Nephron progenitor cell (in vitro differentiated cells): ENCODE measurements around the gene AICDA.

Source experiments
- DNase-seq: peaks from one replicate; pipeline ENCODE4 v3.0.0; 2021
- H3K27ac Mint-ChIP-seq: 2 replicates; pipeline ENCODE4 v1.8.0; 2021; ENCODE audit warnings: mild to moderate bottlenecking, moderate library complexity, mixed read lengths
- H3K27me3 Mint-ChIP-seq: 2 replicates; pipeline ENCODE4 v1.8.0; 2021; ENCODE audit warnings: mild to moderate bottlenecking, low read depth, mixed read lengths; ENCODE audit not compliant: poor library complexity
- H3K36me3 Mint-ChIP-seq: 2 replicates; pipeline ENCODE4 v1.8.0; 2021; ENCODE audit warnings: low read depth, mixed read lengths
- H3K4me1 Mint-ChIP-seq: 2 replicates; pipeline ENCODE4 v1.8.0; 2021; ENCODE audit warnings: mixed read lengths
- H3K4me3 Mint-ChIP-seq: 2 replicates; pipeline ENCODE4 v1.8.0; 2021; ENCODE audit warnings: mild to moderate bottlenecking, moderate library complexity, mixed read lengths
- H3K9me3 Mint-ChIP-seq: 2 replicates; pipeline ENCODE4 v1.8.0; 2021; ENCODE audit warnings: mild to moderate bottlenecking, moderate library complexity, mixed read lengths
- CTCF ChIP-seq: fragments of 200-600 bp; sonication (generic); IDR thresholded peaks from 2 replicates; pipeline ENCODE4 v1.5.0; 2021; ENCODE audit warnings: antibody characterized with exemption

Gene AICDA

GRCh38 chr12:8556531-8557097 lies 56.0 kb downstream of the AICDA start:
- Mint-ChIP-seq H3K4me1 (no peaks in the 10 kb centered on the region), H3K9me3 (peaks cover 18% of the 10 kb centered on the region), H3K4me3 (no peak overlapping the region), H3K36me3 (no peaks in the 10 kb centered on the region), H3K27me3 (peaks cover 5% of the 10 kb centered on the region), H3K27ac (no peak overlapping the region)
- no peak for TF ChIP-seq CTCF
- no peak for DNase-seq

DNA sequence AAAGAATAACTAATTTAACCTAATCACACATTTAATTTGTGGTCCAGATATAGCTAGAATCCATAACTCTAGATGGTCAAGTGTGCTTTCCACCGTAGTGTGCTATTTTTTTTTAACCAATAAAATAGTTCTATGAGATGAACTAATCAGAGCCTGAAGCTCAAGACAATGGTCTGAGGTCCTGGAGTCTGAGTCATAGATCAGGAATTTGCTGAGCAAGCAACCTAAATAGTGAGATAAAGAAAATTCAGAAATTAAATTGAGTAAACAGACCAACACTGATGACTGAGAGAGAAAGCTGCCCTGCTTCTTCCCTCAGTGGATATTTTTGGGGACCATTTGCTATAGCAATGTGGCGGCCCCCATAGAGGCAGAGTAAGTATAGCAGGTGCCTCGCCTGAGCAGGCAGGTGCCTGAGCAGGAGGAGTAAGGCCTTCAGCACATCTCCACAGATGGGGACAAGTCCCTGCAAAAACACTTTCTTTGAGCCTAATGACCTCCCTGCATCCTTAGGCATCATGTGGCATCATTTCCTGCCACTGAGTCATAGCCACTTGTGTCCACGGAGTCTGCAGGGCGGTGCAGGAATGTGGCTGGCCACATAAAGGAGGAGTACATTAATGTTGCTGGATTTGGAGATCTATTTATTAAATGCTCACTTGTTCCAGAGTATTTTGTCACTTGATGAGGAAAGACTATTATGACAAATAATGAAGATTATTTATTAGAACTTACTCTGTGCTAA lies 58.0 kb downstream of the AICDA start:
- no peak overlapping the region for H3K27ac Mint-ChIP-seq
- H3K4me1 Mint-ChIP-seq, result no peaks in the 10 kb centered on the region
- no peaks in the 10 kb centered on the region for H3K36me3 Mint-ChIP-seq
- no peak for TF ChIP-seq CTCF
- peaks cover 3% of the 10 kb centered on the region for H3K9me3 Mint-ChIP-seq
- no peak for DNase-seq
- peaks cover 5% of the 10 kb centered on the region for H3K27me3 Mint-ChIP-seq
- H3K4me3 Mint-ChIP-seq, result no peak overlapping the region

GRCh38 chr12:8553088-8553627 lies 59.5 kb downstream of the AICDA start:
- no peak for TF ChIP-seq CTCF
- no peak for DNase-seq
- peaks cover 9% of the 10 kb centered on the region for H3K27me3 Mint-ChIP-seq
- no peak overlapping the region for H3K4me3 Mint-ChIP-seq
- H3K4me1 Mint-ChIP-seq, result no peaks in the 10 kb centered on the region
- peaks cover 4% of the 10 kb centered on the region for H3K9me3 Mint-ChIP-seq
- H3K36me3 Mint-ChIP-seq, result no peaks in the 10 kb centered on the region
- no peak overlapping the region for H3K27ac Mint-ChIP-seq
